H1 (cell line): ENCODE results near the gene EPM2A. TPM values are rescaled to one million over a fixed set of nuclear protein-coding genes. Genes with fewer than 3 reads are reported as not detected.

ENCODE experiments used
- CBX8 ChIP-seq: fragments of 300-800, 300-1000 bp; sonication (generic); IDR thresholded peaks from 2 replicates; pipeline ENCODE4 v1.7.1; 2016; ENCODE audit warnings: low read depth, low read length, borderline replicate concordance
- RAD21 ChIP-seq, 2 experiments: IDR thresholded peaks in 1 of 2; conservative IDR thresholded peaks in 1 of 2; 2 replicates each; pipeline ENCODE4 v1.6.1; 2011; ENCODE audit warnings: low read depth in 2 of 2, low read length in 2 of 2, improper control_type of control experiment in 1 of 2, inconsistent platforms in 1 of 2, mild to moderate bottlenecking in 1 of 2, moderate library complexity in 1 of 2
- RXRA ChIP-seq: IDR thresholded peaks from 2 replicates; pipeline ENCODE4 v1.6.1; 2011; ENCODE audit warnings: low read depth, mild to moderate bottlenecking, low read length, moderate library complexity; ENCODE audit not compliant: insufficient read depth
- polyA plus RNA-seq, 7 experiments: library from polyadenylated mRNA; depleted of rRNA in 3 of 7; stranded (reverse) in 5 of 7; unstranded in 2 of 7; fragments of >200 nt in 5 of 7; fragments of 200-250 nt in 2 of 7; gene quantifications; 1 replicate in 5 of 7; 2 replicates in 1 of 7; 4 replicates in 1 of 7; pipeline versions ENCODE4 v1.2.1 to v1.2.3, GENCODE V29; 2011 to 2013; ENCODE audit warnings: missing spikeins in 2 of 7, mixed read lengths in 2 of 7
- total RNA-seq: library from RNA; stranded (reverse); fragmentation: NEBNext Ultra II Directional; extraction: Animal tissue kit (Norgen Biotek cat#: 25700); gene quantifications from 2 replicates; pipeline ENCODE4 v1.2.1, GENCODE V29; 2021

The EPM2A gene
- total and polyA plus RNA-seq, 2 of the 8 experiments (the other 6 are each of a cell fraction or from before 2014, with no cell fraction given): 2.3 to 6.2 TPM

GRCh38 chr6:145631374-145631773 lies 103.9 kb downstream of the EPM2A start (continued):
- TF ChIP-seq RXRA: no peak
- TF ChIP-seq RAD21 (IDR thresholded peaks at IDR 0.05 in 1 of 2, conservative IDR thresholded peaks at IDR 0.05 in 1 of 2; ENCODE audit: low read depth in 2 of 2, low read length in 2 of 2): no peak
- TF ChIP-seq CBX8: no peak
